Choroid plexus epithelial cell (primary cell): ENCODE results near the gene POM121L2.

ENCODE experiments used
- DNase-seq: peaks from one replicate; pipeline ENCODE4 v3.0.0-alpha.2; 2010; ENCODE audit warnings: low read depth
- H3K4me3 ChIP-seq: 2 replicates; pipeline ENCODE4 v1.5.1; 2011; ENCODE audit warnings: low read depth, mild to moderate bottlenecking, control low read depth, low read length, moderate library complexity
- CTCF ChIP-seq: conservative IDR thresholded peaks from 2 replicates; pipeline ENCODE4 v1.5.1; 2011; ENCODE audit warnings: low read depth, mild to moderate bottlenecking, control low read depth, inconsistent platforms, low read length, moderate library complexity

POM121L2 gene

GRCh38 chr6:27312950-27313271, 838 bp upstream of the POM121L2 start:
- TF ChIP-seq CTCF, result no peak
- H3K4me3 ChIP-seq, result peak overlapping the region; percentile 60
- DNase-seq, result no peak

GRCh38 chr6:27311806-27312145, 297 bp downstream of the POM121L2 start:
- no peak for TF ChIP-seq CTCF
- H3K4me3 ChIP-seq, result peak overlapping the region; percentile 60

GRCh38 chr6:27303613-27304272, 8.3 kb downstream of the POM121L2 start:
- DNase-seq, result no peak
- H3K4me3 ChIP-seq, result no peak overlapping the region
- no peak for TF ChIP-seq CTCF

More at GRCh38 chr6:27311806-27312145, 297 bp downstream of the POM121L2 start:
- no peak for DNase-seq

- H3K4me3 ChIP-seq, result peak overlapping the region; percentile 38
- peak; percentile 61 for DNase-seq
- TF ChIP-seq CTCF, result no peak
Observed at GRCh38 chr6:27297857-27298730, 14.0 kb downstream of the POM121L2 start.

- DNase-seq, result no peak
- H3K4me3 ChIP-seq, result peak overlapping the region; percentile 38
- no peak for TF ChIP-seq CTCF
Observed at GRCh38 chr6:27297484-27297856, 14.6 kb downstream of the POM121L2 start.

GRCh38 chr6:27296106-27296783, 15.8 kb downstream of the POM121L2 start:
- TF ChIP-seq CTCF, result no peak
- peak; percentile 36 for DNase-seq
- H3K4me3 ChIP-seq, result peak overlapping the region; percentile 51
